Measurements from ENCODE around the gene TLR1. TPM values are rescaled to one million over a fixed set of nuclear protein-coding genes. Genes with fewer than 3 reads are reported as not detected.
A peak's percentile ranks its signal among the peaks of the same experiment; 100 is the strongest.

Gene TLR1, protein sequence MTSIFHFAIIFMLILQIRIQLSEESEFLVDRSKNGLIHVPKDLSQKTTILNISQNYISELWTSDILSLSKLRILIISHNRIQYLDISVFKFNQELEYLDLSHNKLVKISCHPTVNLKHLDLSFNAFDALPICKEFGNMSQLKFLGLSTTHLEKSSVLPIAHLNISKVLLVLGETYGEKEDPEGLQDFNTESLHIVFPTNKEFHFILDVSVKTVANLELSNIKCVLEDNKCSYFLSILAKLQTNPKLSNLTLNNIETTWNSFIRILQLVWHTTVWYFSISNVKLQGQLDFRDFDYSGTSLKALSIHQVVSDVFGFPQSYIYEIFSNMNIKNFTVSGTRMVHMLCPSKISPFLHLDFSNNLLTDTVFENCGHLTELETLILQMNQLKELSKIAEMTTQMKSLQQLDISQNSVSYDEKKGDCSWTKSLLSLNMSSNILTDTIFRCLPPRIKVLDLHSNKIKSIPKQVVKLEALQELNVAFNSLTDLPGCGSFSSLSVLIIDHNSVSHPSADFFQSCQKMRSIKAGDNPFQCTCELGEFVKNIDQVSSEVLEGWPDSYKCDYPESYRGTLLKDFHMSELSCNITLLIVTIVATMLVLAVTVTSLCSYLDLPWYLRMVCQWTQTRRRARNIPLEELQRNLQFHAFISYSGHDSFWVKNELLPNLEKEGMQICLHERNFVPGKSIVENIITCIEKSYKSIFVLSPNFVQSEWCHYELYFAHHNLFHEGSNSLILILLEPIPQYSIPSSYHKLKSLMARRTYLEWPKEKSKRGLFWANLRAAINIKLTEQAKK
- 36.0 and 103 TPM in 2 replicates for total RNA-seq (2014; rRNA removed; shearing (Covaris generic); ENCODE audit: low replicate concordance)

DNA sequence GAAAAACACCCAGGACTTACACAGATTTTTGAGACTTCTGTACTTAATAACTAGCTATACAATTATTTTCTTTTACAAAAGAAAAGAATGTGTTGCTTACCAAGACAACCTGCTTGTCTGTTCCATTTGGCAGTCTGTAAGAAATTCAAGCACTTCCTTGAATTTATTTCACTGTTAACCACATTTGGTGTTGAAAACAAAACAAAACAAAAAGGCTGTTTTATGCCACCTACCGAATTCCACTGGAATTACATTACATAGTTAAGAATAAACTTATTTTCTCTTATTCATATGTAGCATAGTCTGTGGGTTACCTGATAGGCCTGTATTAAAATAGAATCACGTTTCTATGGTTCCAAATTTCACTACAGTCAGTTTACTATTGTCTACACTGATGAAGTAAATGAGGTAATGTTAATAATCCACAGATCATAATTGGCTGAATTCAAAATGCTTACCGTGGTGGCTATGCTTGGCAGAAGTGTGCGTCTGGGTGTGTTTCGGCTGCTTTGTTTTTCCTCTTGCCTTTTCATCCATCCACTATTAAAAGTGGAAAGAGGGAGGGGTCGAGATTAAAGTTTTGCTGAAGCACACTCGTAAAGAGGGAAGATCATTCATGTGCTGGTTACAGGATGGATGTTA, at the start of gene TLR1:
TSS of gene TLR1 (minus strand) at position 138 of the 642 bp plus-strand sequence. CDS start 5,960 bp downstream, outside the sequence.
- H3K4me3 ChIP-seq (ENCODE audit: low read length): peak within 1 kb of the TSS; percentile 63
- peak; percentile 89 for DNase-seq
- peak within 1 kb of the TSS; percentile 38; the same call in 1 of the 2 replicates for H2AFZ ChIP-seq (ENCODE audit: low read length)
- H3K4me1 ChIP-seq (ENCODE audit: low read length): peaks cover 36% of the 10 kb centered on the region
- H3K79me2 ChIP-seq (ENCODE audit: low read length): peaks cover 25% of the 10 kb centered on the region
- peak within 1 kb of the TSS; percentile 72 for H3K9ac ChIP-seq (ENCODE audit: low read length)
- H3K36me3 ChIP-seq (ENCODE audit: insufficient read depth, low read length): peaks cover 30% of the 10 kb centered on the region
- H3K4me2 ChIP-seq (ENCODE audit: low read depth, low read length, poor library complexity, severe bottlenecking): peak within 1 kb of the TSS; percentile 81
- peak within 1 kb of the TSS; percentile 93 for H3K27ac ChIP-seq (ENCODE audit: low read length)
- no peaks in the 10 kb centered on the region for H3K9me2 ChIP-seq (replicated peaks; ENCODE audit: insufficient read depth, low read length)
- H4K20me1 ChIP-seq (ENCODE audit: insufficient read depth, low read depth, low read length): no peaks in the 10 kb centered on the region
- H3K27me3 ChIP-seq (ENCODE audit: low read length): no peaks in the 10 kb centered on the region
- peaks cover 3% of the 10 kb centered on the region; the same call in 1 of the 2 replicates for H3K9me3 ChIP-seq (ENCODE audit: low read length)

DNA sequence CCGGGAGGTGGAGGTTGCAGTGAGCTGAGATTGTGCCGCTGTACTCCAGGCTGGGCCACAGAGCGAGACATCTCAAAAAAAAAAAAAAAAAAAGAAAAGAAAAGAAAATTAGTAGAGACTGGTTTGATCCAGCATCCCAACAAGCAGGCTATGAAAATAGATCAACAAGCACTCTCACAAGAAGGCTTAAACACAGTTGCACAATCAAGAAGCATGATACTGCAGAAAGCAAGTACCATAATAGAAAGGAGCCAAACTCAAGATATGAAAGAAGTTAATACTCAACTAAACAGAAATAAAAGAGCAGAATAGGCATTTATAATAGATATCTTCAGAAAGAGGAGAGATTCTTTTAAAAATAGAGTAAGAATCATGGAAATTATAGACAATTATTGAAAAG, 41.4 kb upstream of the TLR1 start:
- Histone ChIP-seq H4K20me1 (ENCODE audit: insufficient read depth, low read depth, low read length) (no peaks in the 10 kb centered on the region), H3K27ac (ENCODE audit: low read length) (no peak overlapping the region), H2AFZ (ENCODE audit: low read length) (no peak overlapping the region), H3K4me3 (ENCODE audit: low read length) (no peak overlapping the region), H3K9me3 (ENCODE audit: low read length) (no peaks in the 10 kb centered on the region), H3K9ac (ENCODE audit: low read length) (no peak overlapping the region), H3K9me2 (replicated peaks; ENCODE audit: insufficient read depth, low read length) (no peaks in the 10 kb centered on the region), H3K79me2 (ENCODE audit: low read length) (peaks cover 57% of the 10 kb centered on the region), H3K4me2 (ENCODE audit: low read depth, low read length, poor library complexity, severe bottlenecking) (no peak overlapping the region), H3K36me3 (ENCODE audit: insufficient read depth, low read length) (no peaks in the 10 kb centered on the region), H3K4me1 (ENCODE audit: low read length) (peaks cover 13% of the 10 kb centered on the region), H3K27me3 (ENCODE audit: low read length) (no peaks in the 10 kb centered on the region)
- no peak for DNase-seq

DNA sequence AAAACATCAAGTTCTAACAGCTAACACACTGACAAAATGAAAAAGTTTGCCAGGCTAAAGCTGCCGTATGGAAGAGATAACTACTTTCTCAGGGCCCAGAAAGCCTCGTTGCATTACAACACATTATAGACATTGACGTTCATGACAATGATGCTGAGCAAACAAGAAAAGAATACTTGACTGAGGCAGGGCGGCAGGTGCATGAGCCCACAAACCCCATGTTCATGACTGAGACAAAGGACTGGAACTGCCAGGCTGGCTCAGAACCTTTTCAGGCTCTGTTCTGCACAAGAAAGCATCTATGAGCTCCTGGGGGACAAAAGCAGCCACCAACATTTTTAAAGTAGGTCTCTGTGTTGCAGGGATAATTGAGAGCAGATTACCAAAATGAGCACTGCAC, 38.4 kb upstream of the TLR1 start:
- Histone ChIP-seq H2AFZ (ENCODE audit: low read length) (no peak overlapping the region), H3K27ac (ENCODE audit: low read length) (peak overlapping the region; percentile 16; the same call in 1 of the 2 replicates)

DNA sequence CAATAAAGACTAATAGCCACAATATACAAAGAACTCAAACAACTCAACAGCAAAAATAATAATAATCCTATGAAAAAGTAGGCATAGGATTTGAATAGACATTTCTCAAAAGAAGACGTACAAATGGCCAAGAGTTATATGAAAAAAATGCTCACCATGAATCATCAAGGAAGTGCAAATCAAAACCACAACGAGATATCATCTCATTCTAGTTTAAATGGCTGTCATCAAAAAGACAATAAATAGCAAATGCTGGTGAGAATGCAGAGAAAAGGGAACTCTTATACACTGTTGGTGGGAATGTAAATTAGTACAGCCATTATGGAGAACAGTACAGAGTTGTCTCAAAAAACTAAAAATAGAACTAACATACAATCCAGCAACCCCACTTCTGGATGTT, 33.3 kb upstream of the TLR1 start:
- Histone ChIP-seq H3K9me2 (replicated peaks; ENCODE audit: insufficient read depth, low read length) (no peaks in the 10 kb centered on the region), H3K4me1 (ENCODE audit: low read length) (peaks cover 29% of the 10 kb centered on the region), H3K9ac (ENCODE audit: low read length) (no peak overlapping the region), H3K27me3 (ENCODE audit: low read length) (no peaks in the 10 kb centered on the region), H4K20me1 (ENCODE audit: insufficient read depth, low read depth, low read length) (no peaks in the 10 kb centered on the region), H3K27ac (ENCODE audit: low read length) (peak overlapping the region; percentile 15; the same call in 1 of the 2 replicates), H2AFZ (ENCODE audit: low read length) (no peak overlapping the region), H3K4me3 (ENCODE audit: low read length) (peak overlapping the region; percentile 12; the same call in 1 of the 2 replicates), H3K79me2 (ENCODE audit: low read length) (peaks cover 81% of the 10 kb centered on the region), H3K4me2 (ENCODE audit: low read depth, low read length, poor library complexity, severe bottlenecking) (peak overlapping the region; percentile 10), H3K36me3 (ENCODE audit: insufficient read depth, low read length) (peaks cover 19% of the 10 kb centered on the region; the same call in 1 of the 2 replicates), H3K9me3 (ENCODE audit: low read length) (peaks cover 24% of the 10 kb centered on the region)
- peak; percentile 56 for DNase-seq

More for the DNA sequence above, 38.4 kb upstream of the TLR1 start:
- Histone ChIP-seq H4K20me1 (ENCODE audit: insufficient read depth, low read depth, low read length) (no peaks in the 10 kb centered on the region), H3K27me3 (ENCODE audit: low read length) (no peaks in the 10 kb centered on the region), H3K4me3 (ENCODE audit: low read length) (no peak overlapping the region), H3K4me1 (ENCODE audit: low read length) (peaks cover 26% of the 10 kb centered on the region), H3K79me2 (ENCODE audit: low read length) (peaks cover 67% of the 10 kb centered on the region), H3K36me3 (ENCODE audit: insufficient read depth, low read length) (no peaks in the 10 kb centered on the region), H3K9me3 (ENCODE audit: low read length) (no peaks in the 10 kb centered on the region), H3K9me2 (replicated peaks; ENCODE audit: insufficient read depth, low read length) (no peaks in the 10 kb centered on the region), H3K4me2 (ENCODE audit: low read depth, low read length, poor library complexity, severe bottlenecking) (no peak overlapping the region), H3K9ac (ENCODE audit: low read length) (no peak overlapping the region)
- no peak for DNase-seq

DNA sequence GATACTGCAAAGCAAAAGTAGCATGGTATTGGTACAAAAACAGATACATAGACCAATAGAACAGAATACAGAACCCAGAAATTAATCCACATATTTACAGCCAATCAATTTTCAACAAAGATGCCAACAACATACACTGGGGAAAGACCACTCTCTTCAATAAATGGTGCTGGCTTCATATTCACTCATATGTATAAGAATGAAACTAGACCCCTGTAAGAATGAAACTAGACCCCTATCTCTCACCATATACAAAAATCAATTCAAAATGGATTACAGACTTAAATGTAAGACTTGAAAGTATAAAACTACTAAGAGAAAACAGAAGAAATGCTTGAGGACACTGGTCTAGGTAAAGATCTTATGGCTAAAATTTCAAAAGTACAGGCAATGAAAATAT, 32.7 kb upstream of the TLR1 start:
- Histone ChIP-seq H3K9ac (ENCODE audit: low read length) (no peak overlapping the region), H3K9me3 (ENCODE audit: low read length) (peaks cover 24% of the 10 kb centered on the region), H3K4me3 (ENCODE audit: low read length) (peak overlapping the region; percentile 12; the same call in 1 of the 2 replicates), H3K79me2 (ENCODE audit: low read length) (peaks cover 81% of the 10 kb centered on the region), H4K20me1 (ENCODE audit: insufficient read depth, low read depth, low read length) (no peaks in the 10 kb centered on the region), H3K4me2 (ENCODE audit: low read depth, low read length, poor library complexity, severe bottlenecking) (peak overlapping the region; percentile 10), H3K9me2 (replicated peaks; ENCODE audit: insufficient read depth, low read length) (no peaks in the 10 kb centered on the region), H3K4me1 (ENCODE audit: low read length) (peaks cover 33% of the 10 kb centered on the region), H2AFZ (ENCODE audit: low read length) (no peak overlapping the region), H3K27me3 (ENCODE audit: low read length) (no peaks in the 10 kb centered on the region), H3K36me3 (ENCODE audit: insufficient read depth, low read length) (peaks cover 19% of the 10 kb centered on the region; the same call in 1 of the 2 replicates), H3K27ac (ENCODE audit: low read length) (0 out of 2 replicates have a peak overlapping the region, but pooled peaks have one; percentile 15)
- DNase-seq: no peak

DNA sequence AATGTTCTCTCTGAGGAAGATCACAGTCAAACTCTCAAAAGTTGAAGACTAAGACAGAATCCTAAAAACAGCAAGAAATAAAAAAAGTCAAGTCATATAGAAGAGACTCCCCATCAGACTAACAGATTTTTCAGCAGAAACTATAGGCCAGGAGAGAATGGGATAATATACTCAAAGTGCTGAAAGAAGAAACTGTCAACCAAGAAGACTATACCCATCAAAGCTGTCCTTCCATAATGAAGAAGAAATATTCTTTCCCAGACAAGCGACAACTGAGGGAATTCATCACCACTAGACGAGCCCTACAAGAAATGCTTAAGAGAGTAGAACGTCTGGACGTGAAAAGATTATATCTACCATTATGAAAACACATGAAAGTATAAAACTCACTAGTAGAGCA, 30.0 kb upstream of the TLR1 start:
- no peaks in the 10 kb centered on the region for H3K9me2 ChIP-seq (replicated peaks; ENCODE audit: insufficient read depth, low read length)
- H3K9me3 ChIP-seq (ENCODE audit: low read length): peaks cover 24% of the 10 kb centered on the region
- no peak overlapping the region for H3K27ac ChIP-seq (ENCODE audit: low read length)
- no peaks in the 10 kb centered on the region for H4K20me1 ChIP-seq (ENCODE audit: insufficient read depth, low read depth, low read length)
- H3K36me3 ChIP-seq (ENCODE audit: insufficient read depth, low read length): peaks cover 19% of the 10 kb centered on the region; the same call in 1 of the 2 replicates
- H3K4me3 ChIP-seq (ENCODE audit: low read length): no peak overlapping the region
- DNase-seq: no peak
- no peak overlapping the region for H3K9ac ChIP-seq (ENCODE audit: low read length)
- H3K27me3 ChIP-seq (ENCODE audit: low read length): no peaks in the 10 kb centered on the region
- peaks cover 49% of the 10 kb centered on the region for H3K4me1 ChIP-seq (ENCODE audit: low read length)
- no peak overlapping the region for H2AFZ ChIP-seq (ENCODE audit: low read length)
- H3K4me2 ChIP-seq (ENCODE audit: low read depth, low read length, poor library complexity, severe bottlenecking): no peak overlapping the region
- peaks cover 87% of the 10 kb centered on the region for H3K79me2 ChIP-seq (ENCODE audit: low read length)

DNA sequence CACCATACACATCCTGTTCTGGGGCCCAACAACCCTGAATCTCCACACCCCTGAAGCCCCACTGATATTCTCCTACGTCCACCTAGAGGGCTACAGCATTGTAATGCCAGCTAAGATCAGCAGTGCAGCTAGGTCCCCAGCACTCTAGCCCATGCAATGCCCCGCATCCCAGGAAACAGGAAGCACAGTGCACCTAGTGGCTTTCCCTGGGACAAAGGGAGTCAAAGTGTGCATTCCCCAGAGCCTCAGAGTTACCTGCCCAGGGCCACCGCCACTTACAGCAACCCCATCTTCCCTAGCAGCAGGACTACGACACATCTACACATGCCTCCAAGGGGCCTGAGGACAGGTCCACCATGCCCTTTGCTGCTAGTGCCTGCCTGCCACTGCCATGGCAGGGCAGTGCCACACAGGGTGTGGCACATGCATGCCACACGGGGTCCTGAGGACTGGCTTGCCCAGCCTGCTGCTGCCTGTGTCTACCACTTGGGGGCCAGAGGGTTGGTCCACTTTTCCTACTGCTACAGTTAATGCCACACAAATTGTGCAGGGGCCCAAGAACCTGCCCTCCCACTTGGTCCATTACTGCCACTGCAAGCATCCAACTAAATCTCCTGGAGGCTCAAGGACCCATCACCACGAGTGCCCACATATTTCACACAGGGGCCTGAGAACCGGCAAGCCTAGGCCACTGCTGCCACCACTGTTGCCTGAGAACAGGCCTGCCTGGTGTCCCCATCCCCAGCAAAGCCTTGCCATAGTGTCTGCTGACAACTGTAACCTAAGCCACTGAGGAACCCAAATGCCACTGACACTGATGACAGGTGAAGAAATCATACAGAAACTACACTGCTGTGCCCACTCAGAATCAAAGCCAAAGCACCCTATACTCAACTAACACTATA, 28.3 kb upstream of the TLR1 start:
- Histone ChIP-seq H3K36me3 (ENCODE audit: insufficient read depth, low read length) (peaks cover 21% of the 10 kb centered on the region), H3K9me3 (ENCODE audit: low read length) (peaks cover 24% of the 10 kb centered on the region), H3K9ac (ENCODE audit: low read length) (no peak overlapping the region), H3K27me3 (ENCODE audit: low read length) (no peaks in the 10 kb centered on the region), H3K27ac (ENCODE audit: low read length) (no peak overlapping the region; the same call in 1 of the 2 replicates), H3K4me3 (ENCODE audit: low read length) (no peak overlapping the region), H3K9me2 (replicated peaks; ENCODE audit: insufficient read depth, low read length) (no peaks in the 10 kb centered on the region), H3K4me2 (ENCODE audit: low read depth, low read length, poor library complexity, severe bottlenecking) (peak overlapping the region; percentile 12), H3K4me1 (ENCODE audit: low read length) (peaks cover 36% of the 10 kb centered on the region), H2AFZ (ENCODE audit: low read length) (no peak overlapping the region), H3K79me2 (ENCODE audit: low read length) (peaks cover 85% of the 10 kb centered on the region), H4K20me1 (ENCODE audit: insufficient read depth, low read depth, low read length) (no peaks in the 10 kb centered on the region)
- peak; percentile 81 for DNase-seq

Measured in Karpas-422 (cell line).